ENCODE measurements around the gene ACTC1. TPM values are rescaled to one million over a fixed set of nuclear protein-coding genes. Genes with fewer than 3 reads are reported as not detected.

Gene ACTC1
- total and polyA plus RNA-seq, 12 donors, result 3,470 to 17,444 (median 12,633) TPM

DNA sequence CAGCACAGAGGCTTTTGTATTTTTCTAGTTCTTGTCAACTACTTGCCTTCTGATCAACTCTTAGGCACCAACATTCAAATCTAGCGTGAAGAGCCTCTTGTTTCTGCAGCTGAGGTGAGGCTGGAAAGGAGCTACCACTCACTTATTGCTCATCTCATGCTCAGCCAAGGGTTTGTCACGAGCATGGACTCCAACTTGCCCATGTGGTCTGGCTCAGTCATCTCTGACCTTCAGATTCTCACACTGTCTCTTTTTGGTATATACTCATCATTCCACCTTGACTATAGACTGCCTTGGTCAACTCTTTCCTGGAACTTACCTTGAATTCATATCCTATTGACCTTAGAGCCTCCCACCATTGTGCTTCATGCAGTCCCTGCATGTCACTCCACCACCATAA is 35.4 kb downstream of the ACTC1 start:
- Histone ChIP-seq H3K9me3 (no peaks in the 10 kb centered on the region), H3K27me3 (peaks cover 0 to 43% (median 31%) of the 10 kb centered on the region in 7 donors), H3K4me3 (no peak overlapping the region), H3K4me1 (peaks cover 0 to 4% (median 0%) of the 10 kb centered on the region in 9 donors), H3K36me3 (no peaks in the 10 kb centered on the region), H3K27ac (no peak overlapping the region)
- intact Hi-C loops (cut with DNase I), result loop anchor here in 1 of 10 donors (10.0 kb wide), 1 partner anchor 65 kb away; no protein-coding TSS in a partner anchor
- WGBS, 2 donors, result 60 to 75% methylated on average over 2 of the region's 2 CpGs
- ATAC-seq (no peak), DNase-seq (no peak)
- TF ChIP-seq, protein P1, sequence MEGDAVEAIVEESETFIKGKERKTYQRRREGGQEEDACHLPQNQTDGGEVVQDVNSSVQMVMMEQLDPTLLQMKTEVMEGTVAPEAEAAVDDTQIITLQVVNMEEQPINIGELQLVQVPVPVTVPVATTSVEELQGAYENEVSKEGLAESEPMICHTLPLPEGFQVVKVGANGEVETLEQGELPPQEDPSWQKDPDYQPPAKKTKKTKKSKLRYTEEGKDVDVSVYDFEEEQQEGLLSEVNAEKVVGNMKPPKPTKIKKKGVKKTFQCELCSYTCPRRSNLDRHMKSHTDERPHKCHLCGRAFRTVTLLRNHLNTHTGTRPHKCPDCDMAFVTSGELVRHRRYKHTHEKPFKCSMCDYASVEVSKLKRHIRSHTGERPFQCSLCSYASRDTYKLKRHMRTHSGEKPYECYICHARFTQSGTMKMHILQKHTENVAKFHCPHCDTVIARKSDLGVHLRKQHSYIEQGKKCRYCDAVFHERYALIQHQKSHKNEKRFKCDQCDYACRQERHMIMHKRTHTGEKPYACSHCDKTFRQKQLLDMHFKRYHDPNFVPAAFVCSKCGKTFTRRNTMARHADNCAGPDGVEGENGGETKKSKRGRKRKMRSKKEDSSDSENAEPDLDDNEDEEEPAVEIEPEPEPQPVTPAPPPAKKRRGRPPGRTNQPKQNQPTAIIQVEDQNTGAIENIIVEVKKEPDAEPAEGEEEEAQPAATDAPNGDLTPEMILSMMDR (IDR thresholded peaks at IDR 0.05), result no peak

DNA sequence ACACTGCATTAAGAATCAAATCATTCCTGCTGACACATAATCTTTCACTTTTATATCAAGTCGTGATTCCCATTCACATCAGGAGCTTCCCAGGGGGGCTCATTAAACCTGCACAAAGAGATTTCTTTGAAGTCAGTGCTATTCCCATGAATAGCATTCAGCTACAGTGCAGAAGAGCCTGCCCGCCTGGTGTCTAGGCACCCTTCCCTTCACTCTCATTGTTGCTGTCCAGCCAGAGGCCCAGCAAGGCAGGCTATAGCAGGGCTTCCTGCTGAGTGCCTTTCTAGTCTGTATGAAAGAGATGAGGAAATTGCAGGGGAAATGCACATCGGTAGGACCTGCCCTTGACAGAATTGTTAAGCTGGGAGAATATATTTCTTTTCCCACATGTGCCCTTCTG is 36.0 kb downstream of the ACTC1 start:
- TF ChIP-seq, protein P1 (IDR thresholded peaks at IDR 0.05), result no peak
- no peak for ATAC-seq
- WGBS, 2 donors, result 50 to 63% methylated on average over 3 of the region's 3 CpGs

DNA sequence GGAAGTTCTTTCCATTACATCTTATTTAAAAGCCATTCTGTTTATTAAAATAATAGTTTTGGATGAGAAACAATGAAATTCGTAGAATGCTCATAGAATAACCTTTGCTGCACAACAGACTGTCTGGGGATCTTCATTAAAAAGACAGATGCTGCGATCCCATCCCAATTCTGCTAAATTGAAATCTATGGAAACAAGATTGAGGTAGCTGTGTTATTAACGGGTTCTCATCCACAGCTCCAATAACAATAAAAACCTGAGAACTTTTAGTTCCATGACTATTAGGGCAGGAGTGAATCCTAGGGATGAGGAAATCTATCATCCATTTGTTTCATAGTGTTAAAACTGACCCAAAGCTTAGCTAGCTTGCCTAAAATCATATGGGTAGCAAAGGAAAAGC is 38.1 kb downstream of the ACTC1 start:
- H3K27me3 ChIP-seq, result peaks cover 0 to 69% (median 49%) of the 10 kb centered on the region in 7 donors
- WGBS, 2 donors, result 72 to 82% methylated on average over 3 of the region's 3 CpGs
- intact Hi-C loops (cut with DNase I), result no loop called here
- H3K4me1 ChIP-seq, result peaks cover 0 to 11% (median 3%) of the 10 kb centered on the region in 9 donors
- TF ChIP-seq, protein P1 (IDR thresholded peaks at IDR 0.05), result no peak
- no peak overlapping the region for H3K4me3 ChIP-seq
- no peak overlapping the region for H3K27ac ChIP-seq
- DNase-seq (no peak), ATAC-seq (no peak)
- no peaks in the 10 kb centered on the region for H3K9me3 ChIP-seq
- no peaks in the 10 kb centered on the region for H3K36me3 ChIP-seq

More for the DNA sequence above, 36.0 kb downstream of the ACTC1 start:
- Histone ChIP-seq H3K9me3 (no peaks in the 10 kb centered on the region), H3K4me1 (peaks cover 0 to 10% (median 3%) of the 10 kb centered on the region in 9 donors), H3K27me3 (peaks cover 0 to 50% (median 37%) of the 10 kb centered on the region in 7 donors), H3K4me3 (no peak overlapping the region), H3K27ac (no peak overlapping the region), H3K36me3 (no peaks in the 10 kb centered on the region)
- intact Hi-C loops (cut with DNase I), result no loop called here
- no peak for DNase-seq

DNA sequence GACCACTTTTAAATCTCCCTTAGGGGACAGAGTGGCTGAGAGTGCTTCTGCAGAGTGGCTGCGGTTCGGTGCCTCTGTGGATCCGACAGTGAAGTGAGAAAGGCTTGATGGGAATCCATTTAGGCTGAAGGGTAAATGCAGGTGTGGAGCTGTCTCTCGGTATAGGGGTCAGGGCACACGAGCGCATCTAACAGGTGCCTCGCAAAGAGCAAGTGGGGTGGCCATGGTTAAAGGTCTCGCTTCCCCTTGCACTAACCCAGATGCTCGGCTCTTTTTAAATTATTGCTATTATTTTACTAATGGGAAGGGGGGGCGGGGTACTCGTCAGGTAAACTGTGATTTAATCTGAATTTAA is 40.0 kb downstream of the ACTC1 start:
- ATAC-seq, result no peak
- H3K27me3 ChIP-seq, result peaks cover 0 to 77% (median 53%) of the 10 kb centered on the region in 7 donors
- TF ChIP-seq, protein P1 (IDR thresholded peaks at IDR 0.05), result no peak
- H3K4me1 ChIP-seq, result peaks cover 0 to 11% (median 3%) of the 10 kb centered on the region in 9 donors
- H3K4me3 ChIP-seq, result peak overlapping the region in 4 of 10 donors; percentile 22 to 48 (median 46)
- 6 to 7% methylated on average over 11 of the region's 11 CpGs for WGBS, 2 donors
- no peak for DNase-seq
- H3K27ac ChIP-seq, result no peak overlapping the region
- no peaks in the 10 kb centered on the region for H3K9me3 ChIP-seq
- H3K36me3 ChIP-seq, result no peaks in the 10 kb centered on the region
- intact Hi-C loops (cut with DNase I), result no loop called here

All from heart right ventricle (tissue), 16 donors.